ENCODE measurements around the gene HMX1. TPM values are rescaled to one million over a fixed set of nuclear protein-coding genes. Genes with fewer than 3 reads are reported as not detected.

Gene HMX1
- total RNA-seq, 1 experiment from 2014 or later = not detected

- Histone ChIP-seq H3K4me3 (ENCODE audit: low read length) (no peak overlapping the region), H3K4me1 (ENCODE audit: insufficient read depth, low read length) (no peaks in the 10 kb centered on the region), H3K36me3 (ENCODE audit: low read depth, low read length) (no peaks in the 10 kb centered on the region), H4K20me1 (ENCODE audit: low read length) (no peaks in the 10 kb centered on the region), H2AFZ (ENCODE audit: low read length) (no peak overlapping the region), H3K79me2 (ENCODE audit: low read length) (no peaks in the 10 kb centered on the region), H3K27me3 (ENCODE audit: low read length) (peaks cover 82% of the 10 kb centered on the region), H3K4me2 (ENCODE audit: low read length) (no peak overlapping the region), H3F3A (ENCODE audit: low read length, unreplicated experiment) (no peaks in the 10 kb centered on the region), H3K9ac (ENCODE audit: low read length) (no peak overlapping the region), H3K27ac (ENCODE audit: low read length) (no peak overlapping the region), H3K9me2 (replicated peaks; ENCODE audit: low read length) (no peaks in the 10 kb centered on the region), H3K9me3 (ENCODE audit: low read length) (no peaks in the 10 kb centered on the region)
- ChIA-PET CTCF (no interaction called here), POLR2A (ENCODE audit: unreplicated experiment) (no interaction called here)
- no TSS peak for BruUV-seq (replicated peaks)
- DNase-seq = no peak
- intact Hi-C loops (cut with micrococcal nuclease) = no loop called here
- no peak for ATAC-seq
- TF ChIP-seq EZH2phosphoT487 (IDR thresholded peaks at IDR 0.05; ENCODE audit: borderline replicate concordance, low read length) (no peak), EZH2 (IDR thresholded peaks at IDR 0.05; ENCODE audit: low read length, unreplicated experiment) (no peak), CTCF (conservative IDR thresholded peaks at IDR 0.05; ENCODE audit: low read depth, low read length) (no peak)
Measured at GRCh38 chr4:8855818-8856245, 15.8 kb downstream of the HMX1 start.

DNA sequence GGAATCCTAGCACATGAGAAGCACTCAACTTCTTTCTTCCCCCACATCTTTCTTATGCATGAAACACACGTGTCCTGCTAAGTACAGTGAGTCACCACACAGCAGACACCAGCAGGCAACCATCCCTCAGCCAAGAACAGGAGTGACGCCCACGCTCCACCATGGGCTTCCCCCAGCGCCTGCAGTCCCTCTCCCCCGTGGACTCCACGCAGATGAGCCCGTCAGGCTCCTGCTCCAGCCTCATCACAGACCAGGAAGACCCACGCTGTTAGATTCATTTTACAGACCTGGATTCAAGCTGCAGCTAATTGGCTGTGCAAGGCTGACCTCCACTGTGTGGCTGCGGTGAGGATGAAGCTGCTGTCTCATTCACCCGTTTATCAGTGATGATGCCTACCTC is 16.7 kb downstream of the HMX1 start:
- Histone ChIP-seq H3K9ac (ENCODE audit: low read length) (no peak overlapping the region), H3K4me3 (ENCODE audit: low read length) (no peak overlapping the region), H3K4me1 (ENCODE audit: insufficient read depth, low read length) (no peaks in the 10 kb centered on the region), H3K27ac (ENCODE audit: low read length) (no peak overlapping the region), H4K20me1 (ENCODE audit: low read length) (no peaks in the 10 kb centered on the region), H2AFZ (ENCODE audit: low read length) (no peak overlapping the region), H3K4me2 (ENCODE audit: low read length) (no peak overlapping the region), H3K9me2 (replicated peaks; ENCODE audit: low read length) (no peaks in the 10 kb centered on the region), H3K79me2 (ENCODE audit: low read length) (no peaks in the 10 kb centered on the region), H3K9me3 (ENCODE audit: low read length) (no peaks in the 10 kb centered on the region), H3K36me3 (ENCODE audit: low read depth, low read length) (no peaks in the 10 kb centered on the region), H3K27me3 (ENCODE audit: low read length) (peaks cover 79% of the 10 kb centered on the region), H3F3A (ENCODE audit: low read length, unreplicated experiment) (no peaks in the 10 kb centered on the region)
- POLR2A ChIA-PET (ENCODE audit: unreplicated experiment) = no interaction called here
- TF ChIP-seq EZH2 (IDR thresholded peaks at IDR 0.05; ENCODE audit: low read length, unreplicated experiment) (no peak), EZH2phosphoT487 (IDR thresholded peaks at IDR 0.05; ENCODE audit: borderline replicate concordance, low read length) (no peak), CTCF (conservative IDR thresholded peaks at IDR 0.05; ENCODE audit: low read depth, low read length) (no peak)
- intact Hi-C loops (cut with micrococcal nuclease) = no loop called here
- CTCF ChIA-PET = no interaction called here
- ATAC-seq (no peak; the same call in 1 of the 2 replicates), DNase-seq (no peak)
- BruUV-seq (replicated peaks) = no TSS peak

DNA sequence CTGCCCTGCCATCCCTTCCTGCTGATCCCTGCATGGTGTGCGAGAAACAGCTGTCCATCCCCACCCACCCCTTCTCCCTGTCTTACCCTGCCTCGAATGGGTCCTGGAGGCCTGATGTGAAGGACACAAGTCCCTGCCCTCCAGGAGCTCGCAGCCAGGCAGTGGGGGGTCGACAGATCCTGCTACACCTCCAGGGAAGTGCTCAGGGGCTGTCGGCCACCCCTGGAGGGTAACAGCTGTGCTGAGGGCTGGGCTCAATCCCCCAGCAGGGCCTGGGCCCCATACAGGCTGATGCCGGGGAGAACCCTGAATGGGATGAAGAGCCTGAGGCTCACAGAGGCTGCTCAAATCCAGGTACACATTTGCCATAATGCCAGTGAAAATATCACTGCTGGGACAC is 17.6 kb downstream of the HMX1 start:
- no peaks in the 10 kb centered on the region for H3K9me3 ChIP-seq (ENCODE audit: low read length)
- no TSS peak for BruUV-seq (replicated peaks)
- ChIA-PET CTCF (no interaction called here), POLR2A (ENCODE audit: unreplicated experiment) (no interaction called here)
- intact Hi-C loops (cut with micrococcal nuclease) = no loop called here
- no peak overlapping the region for H3K4me3 ChIP-seq (ENCODE audit: low read length)
- H3K27me3 ChIP-seq (ENCODE audit: low read length) = peaks cover 79% of the 10 kb centered on the region
- H3K4me2 ChIP-seq (ENCODE audit: low read length) = no peak overlapping the region
- H3K36me3 ChIP-seq (ENCODE audit: low read depth, low read length) = no peaks in the 10 kb centered on the region
- H3K79me2 ChIP-seq (ENCODE audit: low read length) = no peaks in the 10 kb centered on the region
- H3K27ac ChIP-seq (ENCODE audit: low read length) = no peak overlapping the region
- no peak for TF ChIP-seq CTCF (conservative IDR thresholded peaks at IDR 0.05; ENCODE audit: low read depth, low read length)
- no peak for TF ChIP-seq EZH2 (IDR thresholded peaks at IDR 0.05; ENCODE audit: low read length, unreplicated experiment)
- no peak for TF ChIP-seq EZH2phosphoT487 (IDR thresholded peaks at IDR 0.05; ENCODE audit: borderline replicate concordance, low read length)
- no peaks in the 10 kb centered on the region for H3F3A ChIP-seq (ENCODE audit: low read length, unreplicated experiment)
- H4K20me1 ChIP-seq (ENCODE audit: low read length) = no peaks in the 10 kb centered on the region
- ATAC-seq (no peak), DNase-seq (no peak)
- H3K4me1 ChIP-seq (ENCODE audit: insufficient read depth, low read length) = no peaks in the 10 kb centered on the region
- no peak overlapping the region for H2AFZ ChIP-seq (ENCODE audit: low read length)
- no peak overlapping the region for H3K9ac ChIP-seq (ENCODE audit: low read length)
- H3K9me2 ChIP-seq (replicated peaks; ENCODE audit: low read length) = no peaks in the 10 kb centered on the region
